ENCODE measurements around the gene AIG1.

The AIG1 gene

DNA sequence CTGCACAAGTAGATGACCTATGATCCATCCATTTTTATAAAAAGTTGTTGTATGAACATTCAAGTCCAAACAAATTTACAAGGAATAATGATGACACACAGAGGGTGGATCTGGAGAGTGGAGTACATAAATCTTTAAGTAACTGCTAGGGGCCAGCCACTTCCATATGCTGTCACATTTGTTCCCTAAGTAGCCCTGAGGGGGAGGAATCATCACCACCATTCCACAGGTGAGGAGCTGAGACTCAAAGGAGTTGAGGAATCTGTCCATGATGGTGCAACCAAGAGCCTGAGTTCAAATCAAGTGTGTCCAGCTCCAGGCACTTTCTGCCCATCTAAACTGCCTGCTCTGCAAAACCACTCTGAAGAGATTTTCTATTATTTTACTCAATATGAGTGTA is 132.1 kb downstream of the AIG1 start:
- no peak for DNase-seq (ENCODE audit: low read depth in 1 of 2, low spot score in 1 of 2)

DNA sequence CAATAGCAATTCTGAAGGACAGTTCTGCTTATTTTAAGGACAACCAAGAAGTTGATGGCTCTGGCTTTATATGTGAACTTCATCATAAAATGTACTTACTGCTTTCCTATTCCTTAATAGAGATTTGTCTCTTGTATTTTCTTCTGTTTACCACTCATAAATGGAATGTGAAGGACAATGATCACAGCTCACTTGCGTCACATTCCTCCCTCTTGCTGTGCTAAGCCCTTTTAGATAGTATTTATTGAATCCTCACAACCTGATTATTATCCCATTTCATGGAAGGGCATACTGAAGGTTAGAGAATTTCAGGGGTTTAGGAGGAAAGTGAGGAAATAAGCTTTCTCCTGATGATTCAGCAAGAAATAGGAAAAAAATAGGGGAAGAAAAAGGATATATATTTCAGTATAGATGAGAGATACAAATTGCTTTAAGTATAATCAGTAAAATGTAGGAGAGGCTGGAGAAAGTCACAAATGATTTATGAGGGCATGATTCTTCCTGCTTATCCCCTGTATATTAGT is 132.9 kb downstream of the AIG1 start:
- DNase-seq (ENCODE audit: low read depth in 1 of 2, low spot score in 1 of 2), result no peak

- DNase-seq (ENCODE audit: low read depth in 1 of 2, low spot score in 1 of 2), result no peak
Observed at GRCh38 chr6:143194095-143194589, 133.5 kb downstream of the AIG1 start.

GRCh38 chr6:143195349-143195845 is 134.7 kb downstream of the AIG1 start:
- no peak for DNase-seq (ENCODE audit: low read depth in 1 of 2, low spot score in 1 of 2)

- DNase-seq (ENCODE audit: low read depth in 1 of 2, low spot score in 1 of 2), result no peak
Observed at GRCh38 chr6:143196525-143197225, 136.0 kb downstream of the AIG1 start.

DNA sequence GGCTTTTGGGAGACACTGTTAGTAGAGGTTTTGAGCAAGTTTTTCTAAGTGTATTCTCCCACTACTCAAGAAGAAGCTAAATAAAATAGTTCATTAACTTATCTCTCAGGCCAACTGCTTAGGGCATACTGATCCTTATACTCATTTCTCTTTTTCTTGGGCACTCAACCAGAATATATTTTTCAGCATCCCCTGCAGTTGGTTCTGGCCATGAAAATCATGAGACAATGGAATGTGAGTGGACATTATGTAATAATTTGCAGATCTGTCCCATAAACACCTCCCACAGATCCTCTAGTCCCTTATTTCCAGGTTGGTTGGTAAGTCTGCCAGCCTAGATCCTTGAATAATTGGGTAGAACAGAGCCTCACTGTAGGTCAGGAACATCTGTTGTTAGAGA is 136.7 kb downstream of the AIG1 start:
- no peak for DNase-seq (ENCODE audit: low read depth in 1 of 2, low spot score in 1 of 2)

DNA sequence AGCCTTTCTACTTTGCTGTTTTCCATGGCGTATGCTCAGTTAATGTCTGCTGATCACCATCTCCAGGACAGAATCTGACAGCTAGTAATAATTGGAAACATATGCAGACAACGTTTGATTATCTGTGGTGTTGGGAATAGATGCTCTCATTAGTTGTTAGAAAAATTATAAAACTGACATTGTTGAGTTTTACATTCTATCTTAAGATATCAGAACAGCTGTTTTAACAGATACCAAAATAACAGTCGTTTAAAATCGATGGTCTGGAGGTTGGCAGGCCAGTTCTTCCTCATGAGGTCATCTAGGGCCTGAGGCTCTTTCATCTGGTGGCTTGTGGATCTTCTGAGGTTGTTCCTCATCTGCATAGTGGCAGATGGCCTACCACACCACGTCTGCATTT is 137.6 kb downstream of the AIG1 start:
- no peak for DNase-seq (ENCODE audit: low read depth in 1 of 2, low spot score in 1 of 2)

- no peak for DNase-seq (ENCODE audit: low read depth in 1 of 2, low spot score in 1 of 2)
Observed at GRCh38 chr6:143199291-143199690, 138.6 kb downstream of the AIG1 start.

GRCh38 chr6:143200167-143200770 is 139.6 kb downstream of the AIG1 start:
- peak in 1 of 2 donors; percentile 5 for DNase-seq (ENCODE audit: low read depth in 1 of 2, low spot score in 1 of 2)

DNA sequence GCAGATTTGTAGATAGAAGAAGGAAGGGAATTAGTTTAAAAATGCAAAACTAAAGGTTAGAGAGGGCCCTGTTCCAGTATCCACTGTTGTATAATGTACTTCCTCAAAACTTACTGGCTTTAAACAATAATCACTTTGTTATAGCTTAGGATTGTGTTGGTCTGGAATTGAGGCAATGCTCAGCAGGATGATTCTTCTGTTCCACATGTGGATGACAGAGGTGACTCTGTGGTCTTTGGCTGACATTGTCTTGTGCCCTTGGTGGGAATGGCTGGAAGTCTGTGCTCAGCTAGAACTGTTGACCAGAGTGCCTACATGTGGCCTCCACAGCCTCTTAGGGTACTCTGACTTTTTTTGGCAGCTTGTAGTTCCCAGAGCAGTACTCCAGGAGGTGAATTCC is 143.4 kb downstream of the AIG1 start:
- no peak for DNase-seq (ENCODE audit: low read depth in 1 of 2, low spot score in 1 of 2)

DNA sequence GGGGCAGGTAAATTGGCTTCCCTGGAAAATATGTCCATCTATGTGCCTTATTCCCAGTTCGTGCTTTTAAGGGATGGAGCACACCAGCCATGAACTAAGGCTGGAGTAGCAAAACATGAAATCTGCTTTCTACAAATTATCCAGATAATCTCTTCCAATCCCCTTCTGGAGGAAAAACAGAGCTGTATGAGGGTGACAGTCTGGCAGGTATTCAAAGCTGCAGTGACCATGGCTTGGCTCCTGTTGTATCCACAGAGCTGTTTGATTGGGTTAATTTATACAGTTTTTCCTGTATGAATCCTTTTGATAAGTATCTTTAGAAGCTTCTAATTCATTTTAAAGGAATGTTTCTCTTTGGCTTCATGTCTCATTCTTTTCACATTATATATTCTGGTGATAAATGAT is 144.4 kb downstream of the AIG1 start:
- DNase-seq (ENCODE audit: low read depth in 1 of 2, low spot score in 1 of 2), result no peak

- no peak for DNase-seq (ENCODE audit: low read depth in 1 of 2, low spot score in 1 of 2)
Observed at GRCh38 chr6:143205585-143205984, 144.9 kb downstream of the AIG1 start.

DNA sequence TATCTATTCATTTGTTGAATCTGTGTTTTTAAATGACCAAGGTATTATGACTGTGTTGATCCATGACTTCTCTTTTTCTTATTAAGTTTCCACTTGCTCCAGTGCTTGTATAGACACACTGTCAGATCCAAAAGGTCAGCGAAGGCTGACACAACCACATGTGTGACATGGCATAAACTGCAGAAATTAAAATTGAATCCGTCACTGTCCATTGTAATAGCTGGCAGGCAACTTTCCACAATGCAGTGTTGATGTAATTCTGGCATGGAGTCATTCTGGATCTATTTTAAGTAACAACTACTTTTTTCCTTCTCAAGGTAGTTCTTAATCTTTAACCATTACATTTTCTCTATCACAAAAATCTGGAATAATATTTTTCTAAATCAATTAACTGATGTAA is 145.3 kb downstream of the AIG1 start:
- DNase-seq (ENCODE audit: low read depth in 1 of 2, low spot score in 1 of 2), result no peak

DNA sequence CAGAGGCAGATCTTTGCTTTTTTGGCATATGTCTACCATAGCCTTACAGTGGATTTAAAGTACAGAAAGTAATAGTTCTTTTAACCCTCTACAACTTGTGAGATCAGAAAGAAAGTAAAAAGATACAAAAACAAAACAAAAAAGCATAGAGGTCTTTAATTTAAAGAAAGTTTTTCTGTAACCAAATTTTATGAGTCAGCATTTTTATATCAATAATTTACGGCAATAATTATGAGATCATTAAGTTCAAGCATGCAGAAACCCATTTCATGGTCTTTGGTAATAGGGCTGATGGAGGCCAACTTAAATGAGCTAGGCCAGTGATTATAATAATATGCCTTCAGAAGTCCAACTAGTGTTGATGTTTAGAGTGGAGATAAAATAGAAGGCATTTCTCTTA is 145.9 kb downstream of the AIG1 start:
- no peak for DNase-seq (ENCODE audit: low read depth in 1 of 2, low spot score in 1 of 2)

DNA sequence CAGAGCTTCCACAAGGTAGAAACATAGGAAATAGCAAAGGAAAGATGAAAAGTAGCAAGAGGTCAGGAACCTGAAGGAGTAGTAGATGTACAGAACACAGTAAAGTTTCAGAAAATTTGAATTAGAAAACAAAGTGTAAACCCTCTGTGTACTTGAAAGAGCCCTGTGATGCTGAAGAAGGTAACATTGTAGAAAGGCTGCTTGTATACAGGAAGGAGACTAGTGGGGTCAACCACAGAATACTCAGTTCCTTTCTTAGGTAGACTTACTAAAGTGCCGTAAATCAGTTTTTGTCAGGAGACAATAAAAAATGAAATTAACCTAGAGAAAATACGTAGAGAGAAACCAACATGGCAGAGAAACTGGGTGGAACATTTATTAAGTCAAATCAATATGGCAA is 149.7 kb downstream of the AIG1 start:
- no peak for DNase-seq (ENCODE audit: low read depth in 1 of 2, low spot score in 1 of 2)

- DNase-seq (ENCODE audit: low read depth in 1 of 2, low spot score in 1 of 2), result no peak
Observed at GRCh38 chr6:143213859-143214376, 153.2 kb downstream of the AIG1 start.

DNA sequence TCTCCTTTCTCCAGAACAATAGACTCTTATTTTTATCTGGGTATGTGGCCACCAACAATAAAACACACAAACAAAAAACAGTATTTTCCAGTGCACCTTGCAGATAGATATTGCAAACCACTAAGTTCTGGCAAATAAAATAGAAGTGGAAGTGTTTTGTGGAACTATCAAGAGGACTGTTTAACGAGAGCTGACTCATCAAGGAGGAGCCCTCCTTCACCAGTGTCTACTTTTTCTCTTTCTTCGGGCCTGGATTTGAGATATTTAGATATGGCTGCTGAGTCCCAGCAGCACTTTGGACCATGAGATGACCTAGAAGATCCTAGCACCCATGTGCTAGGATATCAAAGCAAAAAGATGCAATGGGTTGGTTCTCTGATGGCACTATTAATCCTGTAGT is 154.7 kb downstream of the AIG1 start:
- DNase-seq (ENCODE audit: low read depth in 1 of 2, low spot score in 1 of 2), result no peak

- DNase-seq (ENCODE audit: low read depth in 1 of 2, low spot score in 1 of 2), result no peak
Observed at GRCh38 chr6:143215771-143216170, 155.1 kb downstream of the AIG1 start.

DNA sequence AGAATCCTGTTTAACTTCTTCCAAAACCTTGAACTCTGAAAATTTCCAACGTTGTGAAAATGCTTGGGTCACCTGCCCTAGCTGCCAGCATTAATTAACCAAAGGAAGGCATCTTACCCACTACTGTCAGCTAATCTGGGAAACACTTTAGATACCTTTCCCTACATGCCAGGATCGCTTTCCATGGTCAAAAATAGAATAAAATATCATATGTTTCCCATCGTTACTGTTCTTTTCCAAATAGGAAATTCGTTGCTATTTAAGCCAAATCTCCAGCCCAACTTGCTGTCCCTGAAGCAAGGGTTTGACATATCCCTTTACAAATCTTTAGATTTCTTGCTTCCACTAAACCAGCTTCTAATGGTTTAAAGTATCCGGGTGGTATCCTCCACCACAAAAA is 157.5 kb downstream of the AIG1 start:
- DNase-seq (ENCODE audit: low read depth in 1 of 2, low spot score in 1 of 2), result no peak

- no peak for DNase-seq (ENCODE audit: low read depth in 1 of 2, low spot score in 1 of 2)
Observed at GRCh38 chr6:143221698-143222097, 161.0 kb downstream of the AIG1 start.

- no peak for DNase-seq (ENCODE audit: low read depth in 1 of 2, low spot score in 1 of 2)
Observed at GRCh38 chr6:143222310-143222709, 161.6 kb downstream of the AIG1 start.

DNA sequence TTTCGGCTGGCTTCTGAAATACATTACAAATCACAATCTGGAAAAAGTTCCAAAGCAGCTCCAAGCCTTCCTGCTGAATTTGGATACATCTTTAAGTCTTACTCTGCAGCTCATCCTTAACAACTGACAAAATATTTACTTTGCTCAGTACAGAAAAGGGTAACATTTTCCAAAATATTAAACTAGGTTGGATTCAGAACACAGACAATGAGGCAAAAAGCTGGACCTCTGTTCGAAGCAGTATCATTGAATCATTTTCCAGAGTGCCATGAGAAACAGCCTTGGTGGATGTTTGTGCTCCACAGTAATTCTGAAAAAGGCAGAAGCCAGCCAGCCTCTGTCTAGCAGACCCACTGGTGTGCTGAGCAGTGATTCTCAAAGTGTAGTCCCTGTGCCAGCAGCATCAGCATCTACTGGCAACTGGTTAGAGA is 162.1 kb downstream of the AIG1 start:
- DNase-seq (ENCODE audit: low read depth in 1 of 2, low spot score in 1 of 2), result no peak
